Stimulated activated naive CD4-positive, alpha-beta T cell (primary cell): ENCODE data around the gene TP73.

Experiments used
- DNase-seq, 6 experiments: peaks; one replicate each; lab custom pipeline; 2025; lab: John Stamatoyannopoulos, UW

TP73 gene

GRCh38 chr1:3729594-3730542 is 77.6 kb downstream of the TP73 start:
- no peak for DNase-seq

GRCh38 chr1:3730543-3731247 is 78.4 kb downstream of the TP73 start:
- no peak for DNase-seq

GRCh38 chr1:3731583-3732433 is 79.5 kb downstream of the TP73 start:
- DNase-seq: no peak

GRCh38 chr1:3732434-3733093 is 80.2 kb downstream of the TP73 start:
- no peak for DNase-seq

- no peak for DNase-seq
Measured at GRCh38 chr1:3733094-3733882, 81.0 kb downstream of the TP73 start.

GRCh38 chr1:3733883-3734589 is 81.7 kb downstream of the TP73 start:
- DNase-seq: no peak

GRCh38 chr1:3734602-3735001 is 82.3 kb downstream of the TP73 start:
- no peak for DNase-seq

GRCh38 chr1:3735027-3735681 is 82.8 kb downstream of the TP73 start:
- no peak for DNase-seq

GRCh38 chr1:3735688-3736087 is 83.4 kb downstream of the TP73 start:
- DNase-seq: no peak

- no peak for DNase-seq
Measured at GRCh38 chr1:3736131-3736561, 83.8 kb downstream of the TP73 start.

- no peak for DNase-seq
Measured at GRCh38 chr1:3736708-3737107, 84.4 kb downstream of the TP73 start.

GRCh38 chr1:3738943-3739342 is 86.6 kb downstream of the TP73 start:
- no peak for DNase-seq

GRCh38 chr1:3740042-3740441 is 87.7 kb downstream of the TP73 start:
- DNase-seq: no peak

GRCh38 chr1:3740752-3741151 is 88.4 kb downstream of the TP73 start:
- no peak for DNase-seq

GRCh38 chr1:3741566-3742438 is 89.5 kb downstream of the TP73 start:
- DNase-seq: no peak

- DNase-seq: no peak
Measured at GRCh38 chr1:3742439-3743298, 90.4 kb downstream of the TP73 start.

- DNase-seq: no peak
Measured at GRCh38 chr1:3743421-3743820, 91.1 kb downstream of the TP73 start.

GRCh38 chr1:3743826-3744225 is 91.5 kb downstream of the TP73 start:
- DNase-seq: no peak
